Prostate gland (tissue), 2 donors: ENCODE measurements around the gene KCTD15. TPM values are rescaled to one million over a fixed set of nuclear protein-coding genes. Genes with fewer than 3 reads are reported as not detected.

ENCODE experiments used
- DNase-seq: peaks from one replicate; pipeline ENCODE4 v3.0.0-alpha.2; 2019; ENCODE audit warnings: low spot score
- H3K27ac ChIP-seq, 2 donors: fragments of 200-600 bp; sonication (generic); 2 replicates each; pipeline ENCODE4 v1.5.1; 2017 to 2019
- H3K27me3 ChIP-seq: fragments of 200-600 bp; sonication (generic); replicated peaks from 2 replicates; pipeline ENCODE4 v1.5.1; 2019; ENCODE audit not compliant: insufficient read depth
- H3K36me3 ChIP-seq, 2 donors: fragments of 200-600 bp; sonication (generic); 1 replicate in 1 of 2; 2 replicates in 1 of 2; pipeline versions ENCODE4 v1.5.1 to v1.8.1; 2017 to 2019
- H3K4me1 ChIP-seq: fragments of 200-600 bp; sonication (generic); replicated peaks from 2 replicates; pipeline ENCODE4 v1.5.1; 2019
- H3K4me3 ChIP-seq, 2 donors: fragments of 200-600 bp; sonication (generic); 2 replicates each; pipeline ENCODE4 v1.5.1; 2017 to 2019
- H3K9me3 ChIP-seq: fragments of 200-600 bp; sonication (generic); 2 replicates; pipeline ENCODE4 v1.5.1; 2017
- CTCF ChIP-seq, 4 experiments: fragments of 200-600 bp in 2 of 4; fragments of 450-650 bp in 2 of 4; sonication (generic) in 2 of 4; IDR thresholded peaks; 1 replicate in 3 of 4; 2 replicates in 1 of 4; pipeline ENCODE4 v1.5.1; 2016 to 2019; ENCODE audit warnings: antibody characterized with exemption in 4 of 4, mild to moderate bottlenecking in 2 of 4, moderate library complexity in 2 of 4
- POLR2A ChIP-seq: fragments of 450-650 bp; IDR thresholded peaks from one replicate; pipeline ENCODE4 v1.6.1; 2016; ENCODE audit warnings: antibody characterized with exemption, mild to moderate bottlenecking
- POLR2AphosphoS5 ChIP-seq: sonication (generic); formaldehyde crosslinking; IDR thresholded peaks from one replicate; pipeline ENCODE4 v1.6.1; 2017; ENCODE audit warnings: antibody characterized with exemption
- WGBS: methylation state at CpG from one replicate; pipeline ENCODE4 v1.1.5; 2018; 5-methylcytosine and 5-hydroxymethylcytosine counted together
- intact Hi-C: fragments of 100-400 bp; cut with DNase I; formaldehyde crosslinking; loops from one replicate; pipeline ENCODE4 v1.14.2; 2022
- total RNA-seq, 2 donors: library from RNA; depleted of rRNA; stranded (reverse); fragments of >200 nt; gene quantifications; one replicate each; pipeline ENCODE4 v1.1.0, GENCODE V29; 2016

The KCTD15 gene
- total RNA-seq, 2 donors from 2014 or later: 41.7 to 74.6 TPM

GRCh38 chr19:33865306-33865705, 68.6 kb downstream of the KCTD15 start:
- Histone ChIP-seq H3K9me3 (no peaks in the 10 kb centered on the region), H3K4me1 (no peaks in the 10 kb centered on the region), H3K27me3 (no peaks in the 10 kb centered on the region), H3K27ac (no peak overlapping the region), H3K4me3 (no peak overlapping the region), H3K36me3 (no peaks in the 10 kb centered on the region)
- intact Hi-C loops: no loop called here
- 91% methylated on average over 10 of the region's 10 CpGs for WGBS
- no peak for TF ChIP-seq POLR2AphosphoS5
- no peak for TF ChIP-seq CTCF (IDR thresholded peaks at IDR 0.05)
- TF ChIP-seq POLR2A: no peak
- DNase-seq: no peak

Other genes starting within 250 kb of the KCTD15 start
- 1 to 10 TPM; 1.3 to 2.7 TPM for gene CHST8, start 174.9 kb upstream of the KCTD15 start, total RNA-seq